Activated T-cell treated with anti-CD3 and anti-CD28 coated beads, Interleukin-2, amount 50 U/mL, for 24 hours (primary cell): ENCODE results near the gene TMEM271.
A peak's percentile ranks its signal among the peaks of the same experiment; 100 is the strongest.

ENCODE experiments used
- DNase-seq: peaks from one replicate; pipeline ENCODE4 v3.0.0-alpha.2; 2020
- H3K27ac Mint-ChIP-seq: 2 replicates; pipeline ENCODE4 v1.8.0; 2020; ENCODE audit warnings: mild to moderate bottlenecking, mixed read lengths
- H3K27me3 Mint-ChIP-seq: 2 replicates; pipeline ENCODE4 v1.8.0; 2020; ENCODE audit warnings: mixed read lengths
- H3K36me3 Mint-ChIP-seq: 2 replicates; pipeline ENCODE4 v1.8.0; 2020; ENCODE audit warnings: low read depth, mixed read lengths
- H3K4me1 Mint-ChIP-seq: 2 replicates; pipeline ENCODE4 v1.8.0; 2020; ENCODE audit warnings: low read depth, mixed read lengths
- H3K4me3 Mint-ChIP-seq: 2 replicates; pipeline ENCODE4 v1.8.0; 2020; ENCODE audit warnings: mild to moderate bottlenecking, moderate library complexity, mixed read lengths
- H3K9me3 Mint-ChIP-seq: 2 replicates; pipeline ENCODE4 v1.8.0; 2020; ENCODE audit warnings: mixed read lengths

TMEM271 gene

GRCh38 chr4:616091-616490 is 40.0 kb upstream of the TMEM271 start:
- H3K4me1 Mint-ChIP-seq, result no peaks in the 10 kb centered on the region
- no peak overlapping the region for H3K4me3 Mint-ChIP-seq
- H3K9me3 Mint-ChIP-seq, result no peaks in the 10 kb centered on the region

GRCh38 chr4:613126-613525 is 37.0 kb upstream of the TMEM271 start:
- no peaks in the 10 kb centered on the region for H3K9me3 Mint-ChIP-seq
- H3K36me3 Mint-ChIP-seq, result no peaks in the 10 kb centered on the region
- H3K27ac Mint-ChIP-seq, result no peak overlapping the region
- H3K27me3 Mint-ChIP-seq, result peaks cover 21% of the 10 kb centered on the region
- DNase-seq, result peak; percentile 18
- H3K4me1 Mint-ChIP-seq, result no peaks in the 10 kb centered on the region
- H3K4me3 Mint-ChIP-seq, result no peak overlapping the region

More at GRCh38 chr4:616091-616490, 40.0 kb upstream of the TMEM271 start:
- no peak overlapping the region for H3K27ac Mint-ChIP-seq
- peaks cover 22% of the 10 kb centered on the region for H3K27me3 Mint-ChIP-seq
- no peak for DNase-seq
- H3K36me3 Mint-ChIP-seq, result no peaks in the 10 kb centered on the region

DNA sequence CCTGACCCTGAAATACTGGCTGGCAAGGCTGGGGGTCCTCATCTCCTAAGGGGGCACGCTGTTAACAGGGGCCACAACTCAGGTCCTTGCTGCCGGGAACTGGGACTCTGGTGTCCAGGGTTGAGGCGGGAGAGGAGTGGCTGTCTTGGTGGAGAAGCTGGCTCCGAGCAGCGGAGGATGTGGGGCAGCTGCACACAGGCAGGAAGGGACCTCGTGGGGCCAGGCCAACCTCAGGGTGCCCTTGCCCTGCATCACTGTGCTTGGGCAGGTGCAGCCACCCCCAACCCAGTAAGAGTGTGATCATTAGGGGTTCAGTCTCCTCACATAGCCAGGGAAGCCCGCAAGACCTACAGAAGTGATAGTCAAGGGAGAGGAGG is 36.6 kb upstream of the TMEM271 start:
- Mint-ChIP-seq H3K4me3 (no peak overlapping the region), H3K27me3 (peaks cover 18% of the 10 kb centered on the region), H3K36me3 (no peaks in the 10 kb centered on the region), H3K4me1 (no peaks in the 10 kb centered on the region), H3K27ac (no peak overlapping the region), H3K9me3 (no peaks in the 10 kb centered on the region)
- DNase-seq, result no peak

DNA sequence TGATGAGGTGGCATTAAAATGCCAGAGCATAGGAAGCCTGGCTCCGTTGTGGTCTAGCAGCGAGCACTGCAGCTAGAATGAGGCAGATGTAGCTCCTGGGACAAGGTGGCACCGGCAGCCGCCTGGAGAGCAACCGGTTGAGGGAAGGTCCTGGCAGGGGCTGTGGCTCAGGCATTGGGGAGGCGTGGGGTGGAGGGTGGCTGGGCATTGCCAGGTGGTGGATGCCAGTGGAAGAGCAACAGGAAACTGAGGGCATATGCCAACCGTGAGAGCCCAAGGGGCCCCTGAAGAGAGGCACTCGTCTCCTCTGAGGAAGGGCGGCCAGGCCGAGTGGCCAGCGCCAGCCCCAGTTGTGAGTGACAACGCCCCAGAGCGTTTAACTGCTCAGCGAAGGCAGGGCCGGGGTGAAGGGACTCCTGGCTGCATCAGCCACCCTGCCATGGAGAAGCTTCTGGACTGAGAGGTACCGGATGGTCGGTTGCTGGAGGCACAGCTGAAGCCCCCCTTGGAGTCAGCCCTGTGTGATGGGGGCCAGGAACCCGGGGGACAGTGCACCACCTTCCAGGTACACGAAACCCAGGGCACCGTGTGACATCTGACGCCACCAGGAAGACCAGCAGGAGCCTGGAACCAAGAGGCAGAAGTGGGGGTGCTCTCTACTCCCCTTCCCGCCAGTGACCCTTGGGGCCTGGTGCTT is 36.1 kb upstream of the TMEM271 start:
- peaks cover 18% of the 10 kb centered on the region for H3K27me3 Mint-ChIP-seq
- no peaks in the 10 kb centered on the region for H3K4me1 Mint-ChIP-seq
- peak; percentile 19 for DNase-seq
- no peak overlapping the region for H3K4me3 Mint-ChIP-seq
- no peaks in the 10 kb centered on the region for H3K9me3 Mint-ChIP-seq
- no peaks in the 10 kb centered on the region for H3K36me3 Mint-ChIP-seq
- H3K27ac Mint-ChIP-seq, result no peak overlapping the region

- Mint-ChIP-seq H3K36me3 (no peaks in the 10 kb centered on the region), H3K27me3 (peaks cover 20% of the 10 kb centered on the region), H3K4me3 (no peak overlapping the region), H3K27ac (no peak overlapping the region), H3K9me3 (no peaks in the 10 kb centered on the region), H3K4me1 (no peaks in the 10 kb centered on the region)
- DNase-seq, result peak; percentile 13
Measured at GRCh38 chr4:610411-611261, 34.5 kb upstream of the TMEM271 start.

GRCh38 chr4:609400-610050 is 33.4 kb upstream of the TMEM271 start:
- no peaks in the 10 kb centered on the region for H3K36me3 Mint-ChIP-seq
- peaks cover 20% of the 10 kb centered on the region for H3K27me3 Mint-ChIP-seq
- no peak overlapping the region for H3K4me3 Mint-ChIP-seq
- H3K27ac Mint-ChIP-seq, result no peak overlapping the region
- no peaks in the 10 kb centered on the region for H3K9me3 Mint-ChIP-seq
- H3K4me1 Mint-ChIP-seq, result peaks cover 3% of the 10 kb centered on the region
- DNase-seq, result no peak

DNA sequence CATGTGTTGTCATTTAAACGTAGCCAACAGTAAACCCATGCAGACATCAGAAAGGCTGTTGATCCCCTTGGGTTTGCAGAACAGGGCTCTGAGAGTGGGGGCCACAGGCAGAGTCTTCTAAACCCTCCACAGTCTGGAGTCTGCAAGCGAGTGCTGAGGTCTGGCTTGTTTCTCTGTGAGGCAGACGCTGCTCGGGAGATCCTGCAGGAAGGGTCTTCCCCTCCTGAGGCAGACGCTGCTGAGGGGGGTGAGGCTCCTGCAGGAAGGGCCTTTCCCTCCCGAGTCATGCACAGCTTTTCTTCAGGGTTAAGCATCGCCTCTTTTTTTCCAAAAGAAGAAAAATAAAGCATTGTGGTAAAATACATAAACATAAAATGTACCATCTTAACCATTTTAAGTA is 32.1 kb upstream of the TMEM271 start:
- H3K4me1 Mint-ChIP-seq, result peaks cover 10% of the 10 kb centered on the region
- H3K27ac Mint-ChIP-seq, result no peak overlapping the region
- no peak overlapping the region for H3K4me3 Mint-ChIP-seq
- peak; percentile 23 for DNase-seq
- no peaks in the 10 kb centered on the region for H3K36me3 Mint-ChIP-seq
- H3K27me3 Mint-ChIP-seq, result peaks cover 20% of the 10 kb centered on the region
- H3K9me3 Mint-ChIP-seq, result no peaks in the 10 kb centered on the region

DNA sequence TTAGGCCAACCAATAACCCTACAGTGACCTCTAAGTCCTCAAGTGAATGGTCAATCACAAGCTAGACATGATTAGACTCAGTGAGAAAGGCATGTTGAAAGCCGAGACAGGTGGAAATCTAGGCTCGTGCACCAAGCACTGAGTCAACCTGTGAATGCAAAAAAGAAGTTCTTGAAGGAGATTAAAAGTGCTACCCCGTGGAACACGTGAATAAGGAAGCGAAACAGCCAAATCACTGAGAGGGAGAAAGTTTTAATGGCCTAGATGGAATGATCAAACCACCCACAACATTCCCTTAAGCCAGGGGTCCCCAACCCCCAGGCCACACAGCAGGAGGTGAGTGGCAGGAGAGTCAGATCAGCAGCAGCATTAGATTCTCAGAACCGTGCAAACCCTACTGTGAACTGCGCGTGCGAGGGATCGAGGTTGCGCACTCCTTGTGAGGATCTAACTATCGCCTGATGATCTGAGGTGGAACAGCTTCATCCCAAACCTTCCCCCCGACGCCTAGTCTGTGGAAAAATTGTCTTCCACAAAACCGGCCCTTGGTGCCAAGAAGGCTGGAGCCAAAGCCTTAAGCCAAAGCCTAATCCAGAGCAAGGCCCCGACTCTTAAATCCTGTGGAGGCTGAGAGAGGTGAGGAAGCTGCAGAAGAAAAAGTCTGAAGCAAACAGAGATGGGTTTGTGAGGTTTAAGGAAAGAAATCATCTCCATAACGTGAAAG is 29.8 kb upstream of the TMEM271 start:
- no peaks in the 10 kb centered on the region for H3K9me3 Mint-ChIP-seq
- H3K4me1 Mint-ChIP-seq, result peaks cover 24% of the 10 kb centered on the region
- no peaks in the 10 kb centered on the region for H3K36me3 Mint-ChIP-seq
- no peak overlapping the region for H3K27ac Mint-ChIP-seq
- H3K4me3 Mint-ChIP-seq, result no peak overlapping the region
- DNase-seq, result no peak
- peaks cover 33% of the 10 kb centered on the region for H3K27me3 Mint-ChIP-seq

GRCh38 chr4:604131-604530 is 28.0 kb upstream of the TMEM271 start:
- DNase-seq, result no peak
- Mint-ChIP-seq H3K9me3 (no peaks in the 10 kb centered on the region), H3K4me3 (no peak overlapping the region), H3K36me3 (no peaks in the 10 kb centered on the region), H3K27ac (no peak overlapping the region), H3K27me3 (peaks cover 38% of the 10 kb centered on the region), H3K4me1 (peaks cover 28% of the 10 kb centered on the region)

GRCh38 chr4:602559-602942 is 26.5 kb upstream of the TMEM271 start:
- peaks cover 51% of the 10 kb centered on the region for H3K27me3 Mint-ChIP-seq
- H3K9me3 Mint-ChIP-seq, result no peaks in the 10 kb centered on the region
- peaks cover 28% of the 10 kb centered on the region for H3K4me1 Mint-ChIP-seq
- no peak overlapping the region for H3K27ac Mint-ChIP-seq
- H3K36me3 Mint-ChIP-seq, result no peaks in the 10 kb centered on the region
- DNase-seq, result peak; percentile 81
- H3K4me3 Mint-ChIP-seq, result no peak overlapping the region

GRCh38 chr4:601612-602558 is 25.8 kb upstream of the TMEM271 start:
- Mint-ChIP-seq H3K27ac (no peak overlapping the region), H3K4me1 (peaks cover 28% of the 10 kb centered on the region), H3K36me3 (no peaks in the 10 kb centered on the region), H3K4me3 (no peak overlapping the region), H3K9me3 (no peaks in the 10 kb centered on the region), H3K27me3 (peaks cover 53% of the 10 kb centered on the region)
- DNase-seq, result no peak

- Mint-ChIP-seq H3K4me3 (no peak overlapping the region), H3K4me1 (peaks cover 28% of the 10 kb centered on the region), H3K27ac (peak overlapping the region; percentile 2), H3K36me3 (no peaks in the 10 kb centered on the region), H3K27me3 (peaks cover 59% of the 10 kb centered on the region), H3K9me3 (no peaks in the 10 kb centered on the region)
- DNase-seq, result peak; percentile 64
Measured at GRCh38 chr4:600850-601515, 24.9 kb upstream of the TMEM271 start.

- H3K27me3 Mint-ChIP-seq, result peaks cover 67% of the 10 kb centered on the region
- H3K4me1 Mint-ChIP-seq, result peaks cover 25% of the 10 kb centered on the region
- H3K4me3 Mint-ChIP-seq, result no peak overlapping the region
- DNase-seq, result no peak
- H3K27ac Mint-ChIP-seq, result no peak overlapping the region
- no peaks in the 10 kb centered on the region for H3K9me3 Mint-ChIP-seq
- no peaks in the 10 kb centered on the region for H3K36me3 Mint-ChIP-seq
Measured at GRCh38 chr4:600166-600565, 24.1 kb upstream of the TMEM271 start.
